B cell (primary cell): ENCODE data around the gene HMGCL.
"Not testable (repeated sequence)": the region's sequence is repeated elsewhere in the genome, so short reads cannot be mapped to it uniquely, and the experiment has no call there.

ENCODE experiments used
- EZH2 ChIP-seq: IDR thresholded peaks from 2 replicates; pipeline ENCODE4 v1.6.1; 2012; ENCODE audit warnings: borderline replicate concordance, low read depth, mild to moderate bottlenecking, moderate library complexity, low read length; ENCODE audit not compliant: insufficient read depth, poor library complexity, severe bottlenecking
- TF ChIP-seq, protein P1 (sequence below): fragments of 200-600 bp; IDR thresholded peaks from one replicate; pipeline ENCODE4 v1.8.0; 2022; ENCODE audit warnings: antibody characterized with exemption, mild to moderate bottlenecking

DNA sequence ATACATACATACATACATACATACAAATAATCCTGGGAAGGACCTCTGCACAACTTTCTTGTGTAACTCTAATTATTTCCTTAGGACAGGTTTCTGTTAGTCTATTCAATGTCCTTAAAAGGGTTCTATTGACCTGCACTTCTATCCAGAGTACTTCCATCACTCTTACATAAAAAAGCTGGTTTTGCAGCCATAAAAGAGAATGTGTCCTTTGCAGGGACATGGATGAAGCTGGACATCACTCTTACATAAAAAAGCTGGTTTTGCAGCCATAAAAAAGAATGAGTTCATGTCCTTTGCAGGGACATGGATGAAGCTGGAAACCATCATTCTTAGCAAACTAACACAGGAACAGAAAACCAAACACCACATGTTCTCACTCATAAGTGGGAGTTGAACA is 26.2 kb upstream of the HMGCL start:
- TF ChIP-seq, protein P1, sequence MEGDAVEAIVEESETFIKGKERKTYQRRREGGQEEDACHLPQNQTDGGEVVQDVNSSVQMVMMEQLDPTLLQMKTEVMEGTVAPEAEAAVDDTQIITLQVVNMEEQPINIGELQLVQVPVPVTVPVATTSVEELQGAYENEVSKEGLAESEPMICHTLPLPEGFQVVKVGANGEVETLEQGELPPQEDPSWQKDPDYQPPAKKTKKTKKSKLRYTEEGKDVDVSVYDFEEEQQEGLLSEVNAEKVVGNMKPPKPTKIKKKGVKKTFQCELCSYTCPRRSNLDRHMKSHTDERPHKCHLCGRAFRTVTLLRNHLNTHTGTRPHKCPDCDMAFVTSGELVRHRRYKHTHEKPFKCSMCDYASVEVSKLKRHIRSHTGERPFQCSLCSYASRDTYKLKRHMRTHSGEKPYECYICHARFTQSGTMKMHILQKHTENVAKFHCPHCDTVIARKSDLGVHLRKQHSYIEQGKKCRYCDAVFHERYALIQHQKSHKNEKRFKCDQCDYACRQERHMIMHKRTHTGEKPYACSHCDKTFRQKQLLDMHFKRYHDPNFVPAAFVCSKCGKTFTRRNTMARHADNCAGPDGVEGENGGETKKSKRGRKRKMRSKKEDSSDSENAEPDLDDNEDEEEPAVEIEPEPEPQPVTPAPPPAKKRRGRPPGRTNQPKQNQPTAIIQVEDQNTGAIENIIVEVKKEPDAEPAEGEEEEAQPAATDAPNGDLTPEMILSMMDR, result not testable (repeated sequence)
- TF ChIP-seq EZH2, result not testable (repeated sequence)
